GM19193 (cell line): ENCODE data around the gene RGS6.

Experiments
- POLR2A ChIP-seq: IDR thresholded peaks from 4 replicates; pipeline ENCODE4 v1.6.1; 2011; ENCODE audit not compliant: insufficient read depth, insufficient read length; ENCODE audit errors: extremely low read depth

Gene RGS6

GRCh38 chr14:71932229-71932981 lies at the start of gene RGS6:
Gene RGS6, plus strand, starts transcription at chr14:71932429.
- TF ChIP-seq POLR2A: no peak

- no peak for TF ChIP-seq POLR2A
Measured at GRCh38 chr14:71883094-71883493, 49.1 kb upstream of the RGS6 start.

GRCh38 chr14:71885301-71885700 lies 46.9 kb upstream of the RGS6 start:
- no peak for TF ChIP-seq POLR2A

GRCh38 chr14:71890541-71890940 lies 41.7 kb upstream of the RGS6 start:
- no peak for TF ChIP-seq POLR2A

GRCh38 chr14:71891185-71891584 lies 41.0 kb upstream of the RGS6 start:
- no peak for TF ChIP-seq POLR2A

GRCh38 chr14:71891970-71892369 lies 40.3 kb upstream of the RGS6 start:
- no peak for TF ChIP-seq POLR2A

GRCh38 chr14:71905031-71905430 lies 27.2 kb upstream of the RGS6 start:
- no peak for TF ChIP-seq POLR2A

- TF ChIP-seq POLR2A: no peak
Measured at GRCh38 chr14:71905860-71906259, 26.4 kb upstream of the RGS6 start.

- no peak for TF ChIP-seq POLR2A
Measured at GRCh38 chr14:71907793-71908515, 24.3 kb upstream of the RGS6 start.

- no peak for TF ChIP-seq POLR2A
Measured at GRCh38 chr14:71911669-71912068, 20.6 kb upstream of the RGS6 start.

- TF ChIP-seq POLR2A: no peak
Measured at GRCh38 chr14:71913342-71913741, 18.9 kb upstream of the RGS6 start.

GRCh38 chr14:71918955-71919354 lies 13.3 kb upstream of the RGS6 start:
- no peak for TF ChIP-seq POLR2A

GRCh38 chr14:71923513-71923912 lies 8.7 kb upstream of the RGS6 start:
- no peak for TF ChIP-seq POLR2A

- TF ChIP-seq POLR2A: no peak
Measured at GRCh38 chr14:71931492-71932228, 569 bp upstream of the RGS6 start.

GRCh38 chr14:71933001-71933587 lies 865 bp downstream of the RGS6 start:
- TF ChIP-seq POLR2A: no peak
